ENCODE measurements around the gene ATIC.

ATIC gene

DNA sequence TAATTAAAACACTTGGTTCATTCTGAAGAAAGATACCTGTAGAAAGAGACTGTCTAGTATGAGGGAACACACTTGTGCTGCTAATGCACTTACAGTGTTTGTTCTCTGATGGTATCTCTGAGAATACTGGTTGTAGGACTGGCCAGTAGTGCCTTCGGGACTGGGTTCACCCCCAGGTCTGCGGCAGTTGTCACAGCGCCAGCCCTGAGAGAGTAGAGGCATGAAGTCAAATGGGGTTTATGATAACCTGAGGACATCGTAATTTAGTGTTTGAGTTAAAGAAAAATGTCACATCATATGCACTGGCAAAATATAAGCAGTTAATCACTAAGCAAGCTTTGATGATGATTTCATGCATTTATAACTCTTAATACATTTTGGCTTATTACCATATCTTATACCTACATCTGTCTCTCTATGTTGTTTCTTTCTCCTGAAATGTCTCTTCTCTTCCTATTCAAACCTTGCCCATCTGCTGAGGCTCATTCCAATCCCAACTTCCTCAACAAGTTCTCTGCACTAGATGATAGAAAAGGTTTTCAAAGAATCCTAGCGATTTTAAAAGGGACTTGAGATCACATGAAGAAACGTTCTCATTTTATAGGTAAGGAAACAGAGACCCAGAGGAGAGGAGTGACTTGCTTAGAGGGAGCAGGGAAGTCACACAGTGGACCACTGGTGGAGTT, 50.2 kb downstream of the ATIC start:
- no peak for DNase-seq

DNA sequence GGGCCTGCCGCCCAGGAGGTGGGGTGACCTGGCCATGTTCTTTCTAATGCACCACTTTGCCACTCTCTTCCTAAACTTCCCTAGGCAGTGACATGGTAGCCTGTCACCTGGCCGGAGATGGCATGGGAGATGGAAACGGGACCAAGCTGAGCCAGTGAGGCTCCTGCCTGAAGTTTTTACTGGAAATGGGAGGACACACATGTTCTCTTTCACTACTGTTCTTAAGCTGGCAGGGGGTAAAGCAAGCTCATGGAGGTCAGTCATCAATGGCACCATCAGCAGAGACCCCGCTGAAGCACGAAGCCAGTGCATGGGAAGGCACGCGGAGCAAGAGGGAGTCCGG, 50.7 kb downstream of the ATIC start:
- DNase-seq: no peak

GRCh38 chr2:215363039-215363438, 51.2 kb downstream of the ATIC start:
- no peak for DNase-seq

GRCh38 chr2:215363461-215364156, 51.8 kb downstream of the ATIC start:
- no peak for DNase-seq

- no peak for DNase-seq
Observed at GRCh38 chr2:215364157-215365155, 52.6 kb downstream of the ATIC start.

DNA sequence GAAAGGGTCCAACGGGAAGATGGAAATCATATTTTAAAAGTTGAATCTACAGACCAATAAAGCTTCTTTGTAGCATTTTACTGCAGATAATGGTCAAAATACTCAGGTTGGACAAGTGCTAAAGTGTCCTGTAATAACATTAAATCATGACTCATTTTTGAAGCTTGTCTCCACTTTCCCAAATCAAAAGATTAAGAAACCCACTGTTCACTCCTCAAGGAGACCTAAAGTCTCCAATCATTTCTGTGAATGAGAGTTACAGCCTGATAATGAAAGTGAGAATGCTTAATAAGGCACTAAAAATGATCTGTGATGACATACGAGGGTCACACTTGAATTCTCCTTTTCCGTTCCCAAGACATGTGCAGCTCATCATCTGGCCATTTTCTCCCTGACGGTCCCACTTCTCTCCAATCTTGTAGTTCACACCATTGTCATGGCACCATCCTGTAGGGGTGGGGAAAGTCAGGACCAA, 53.4 kb downstream of the ATIC start:
- no peak for DNase-seq

GRCh38 chr2:215366440-215367032, 54.7 kb downstream of the ATIC start:
- DNase-seq: no peak

GRCh38 chr2:215367662-215368492, 56.0 kb downstream of the ATIC start:
- DNase-seq: no peak

GRCh38 chr2:215368493-215368809, 56.6 kb downstream of the ATIC start:
- no peak for DNase-seq

GRCh38 chr2:215369181-215369760, 57.4 kb downstream of the ATIC start:
- DNase-seq: no peak

GRCh38 chr2:215370112-215370965, 58.5 kb downstream of the ATIC start:
- DNase-seq: no peak

- no peak for DNase-seq
Observed at GRCh38 chr2:215371915-215372897, 60.3 kb downstream of the ATIC start.

GRCh38 chr2:215372968-215373649, 61.2 kb downstream of the ATIC start:
- DNase-seq: no peak

DNA sequence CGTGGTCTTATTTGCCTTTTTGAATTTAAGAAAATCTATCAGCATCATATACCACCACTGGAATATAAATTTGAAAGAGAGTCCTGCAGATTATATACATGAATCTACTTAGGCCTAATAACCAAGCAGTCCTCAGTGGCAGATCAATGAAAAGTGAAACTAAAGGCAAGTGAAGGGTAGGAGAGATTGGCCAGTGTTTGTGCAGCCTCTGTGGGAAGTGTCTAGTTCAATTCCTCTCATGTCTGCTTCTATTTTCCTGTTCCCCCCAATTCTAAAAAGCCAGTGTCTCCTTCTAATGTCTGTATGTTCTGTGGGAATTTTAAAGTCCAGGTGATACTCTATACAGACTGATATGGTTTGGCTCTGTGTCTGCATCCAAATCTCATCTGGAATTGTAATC, 62.1 kb downstream of the ATIC start:
- DNase-seq: no peak

DNA sequence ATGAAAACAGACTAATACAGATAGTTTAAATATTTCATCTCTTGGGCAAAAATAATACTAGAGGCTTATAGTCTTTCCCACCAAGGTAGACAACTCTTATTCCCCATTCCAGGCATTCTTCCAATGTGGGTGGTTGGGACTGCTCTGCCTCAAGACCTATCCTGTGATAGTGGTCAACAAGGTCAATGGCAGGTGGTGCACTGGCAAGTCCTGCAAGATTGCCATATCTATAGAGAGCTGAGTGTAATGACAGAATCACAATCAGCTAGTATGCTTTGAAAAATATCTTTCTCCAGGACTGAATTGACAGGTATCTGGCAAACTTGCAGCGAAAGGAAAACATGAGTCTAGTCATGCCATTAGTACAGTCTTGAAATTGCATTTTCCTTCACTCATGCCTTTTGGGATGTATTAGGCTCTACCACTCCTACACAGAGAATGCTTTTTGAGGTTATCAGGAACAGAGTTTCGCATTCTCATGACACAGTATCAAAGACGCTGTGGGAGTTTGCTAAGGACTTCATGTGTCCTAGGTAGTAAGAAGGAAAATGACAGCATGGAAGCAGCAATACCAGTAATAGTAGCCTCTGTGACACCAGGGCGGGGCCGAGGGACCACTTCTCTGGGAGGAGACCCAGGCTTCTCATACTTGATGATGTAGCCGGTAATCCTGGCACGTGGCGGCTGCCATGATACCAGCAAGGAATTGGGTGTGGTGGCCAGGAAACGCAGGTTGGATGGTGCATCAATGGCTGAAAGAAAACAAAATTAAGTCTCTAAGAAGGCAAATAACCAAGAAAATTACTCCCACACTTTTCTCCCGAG, 63.0 kb downstream of the ATIC start:
- DNase-seq: no peak

- DNase-seq: no peak
Observed at GRCh38 chr2:215375467-215375830, 63.6 kb downstream of the ATIC start.

GRCh38 chr2:215376103-215376780, 64.4 kb downstream of the ATIC start:
- DNase-seq: no peak

- no peak for DNase-seq
Observed at GRCh38 chr2:215377283-215377682, 65.4 kb downstream of the ATIC start.
